HG03039 (cell line): ENCODE data around the gene DAB1.
"Not testable (repeated sequence)": the region's sequence is repeated elsewhere in the genome, so short reads cannot be mapped to it uniquely, and the experiment has no call there.

Experiments used
- ATAC-seq: cut with Tn5 transposase; IDR thresholded peaks from one replicate; pipeline ENCODE4 v1.9.1; 2021; ENCODE audit warnings: mild to moderate bottlenecking, moderate library complexity; ENCODE audit not compliant: unreplicated experiment

DAB1 gene

GRCh38 chr1:57234459-57234858, 189.4 kb downstream of the DAB1 start:
- no peak for ATAC-seq

GRCh38 chr1:57232500-57232899, 191.4 kb downstream of the DAB1 start:
- ATAC-seq, result no peak

GRCh38 chr1:57229998-57230397, 193.9 kb downstream of the DAB1 start:
- ATAC-seq, result no peak

GRCh38 chr1:57229076-57229475, 194.8 kb downstream of the DAB1 start:
- no peak for ATAC-seq

- no peak for ATAC-seq
These were observed 201.1 kb downstream of the DAB1 start for GRCh38 chr1:57222801-57223200.

GRCh38 chr1:57222307-57222706, 201.6 kb downstream of the DAB1 start:
- no peak for ATAC-seq

GRCh38 chr1:57220905-57221304, 203.0 kb downstream of the DAB1 start:
- ATAC-seq, result not testable (repeated sequence)

- ATAC-seq, result no peak
These were observed 205.3 kb downstream of the DAB1 start for GRCh38 chr1:57218487-57219079.

- no peak for ATAC-seq
These were observed 206.0 kb downstream of the DAB1 start for GRCh38 chr1:57217905-57218304.

- ATAC-seq, result no peak
These were observed 208.8 kb downstream of the DAB1 start for GRCh38 chr1:57214951-57215575.

GRCh38 chr1:57210881-57211280, 213.0 kb downstream of the DAB1 start:
- no peak for ATAC-seq

GRCh38 chr1:57209495-57209894, 214.4 kb downstream of the DAB1 start:
- ATAC-seq, result no peak

GRCh38 chr1:57208741-57209302, 215.0 kb downstream of the DAB1 start:
- no peak for ATAC-seq

- no peak for ATAC-seq
These were observed 217.8 kb downstream of the DAB1 start for GRCh38 chr1:57206038-57206437.

GRCh38 chr1:57204942-57205787, 218.7 kb downstream of the DAB1 start:
- ATAC-seq, result no peak

- ATAC-seq, result no peak
These were observed 219.8 kb downstream of the DAB1 start for GRCh38 chr1:57204091-57204490.

GRCh38 chr1:57202241-57202640, 221.6 kb downstream of the DAB1 start:
- ATAC-seq, result no peak

- ATAC-seq, result no peak
These were observed 224.9 kb downstream of the DAB1 start for GRCh38 chr1:57198912-57199311.

- no peak for ATAC-seq
These were observed 228.4 kb downstream of the DAB1 start for GRCh38 chr1:57195436-57195941.

GRCh38 chr1:57192222-57192621, 231.6 kb downstream of the DAB1 start:
- no peak for ATAC-seq

- ATAC-seq, result no peak
These were observed 233.0 kb downstream of the DAB1 start for GRCh38 chr1:57190898-57191297.
